C1 segment of cervical spinal cord (tissue), 14 donors: ENCODE data around the gene MACROD2.

Experiments
- DNase-seq, 14 donors: peaks; one replicate each; lab custom pipeline; 2025; lab: John Stamatoyannopoulos, UW

The MACROD2 gene

GRCh38 chr20:15406072-15406471 is 1410.8 kb downstream of the MACROD2 start:
- DNase-seq, result no peak

DNA sequence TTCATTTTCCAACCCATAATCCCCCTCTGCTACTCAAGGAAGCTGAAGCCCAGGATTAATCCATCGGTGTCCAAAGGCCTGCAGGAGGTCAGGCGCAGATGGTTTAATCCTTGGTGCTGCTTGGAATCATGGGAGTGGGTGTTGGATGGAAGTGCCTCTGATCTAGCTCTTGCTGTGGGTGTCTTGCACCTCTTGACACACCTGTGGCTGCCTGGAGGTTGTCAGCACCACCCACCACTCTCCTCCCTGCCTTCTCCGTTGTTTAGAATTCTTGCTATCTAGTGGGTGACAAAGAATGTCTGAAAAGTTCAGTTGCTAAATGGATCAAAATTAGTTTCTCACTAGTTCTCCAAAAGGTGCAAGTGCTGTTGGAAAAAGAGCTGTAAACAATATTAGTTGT is 1416.5 kb downstream of the MACROD2 start:
- no peak for DNase-seq

DNA sequence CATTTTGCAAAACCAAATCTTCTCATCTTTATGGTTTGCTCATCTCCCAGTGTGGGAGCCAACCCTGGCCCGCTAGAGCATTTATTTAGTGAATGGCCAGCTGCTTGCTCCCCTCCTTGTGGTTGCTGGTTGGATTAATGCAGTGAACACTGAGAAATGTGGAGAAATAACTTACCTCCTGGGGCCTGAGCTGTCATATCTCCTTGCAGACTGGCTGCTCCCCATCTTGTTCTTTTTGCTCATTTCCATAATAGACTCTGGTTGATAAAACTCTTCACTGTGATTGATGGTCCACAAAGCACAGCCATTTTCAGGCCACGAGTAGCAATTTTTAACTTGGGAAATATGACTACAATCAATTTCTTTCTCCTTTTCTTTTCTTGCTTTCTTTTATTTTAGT is 1420.6 kb downstream of the MACROD2 start:
- no peak for DNase-seq

DNA sequence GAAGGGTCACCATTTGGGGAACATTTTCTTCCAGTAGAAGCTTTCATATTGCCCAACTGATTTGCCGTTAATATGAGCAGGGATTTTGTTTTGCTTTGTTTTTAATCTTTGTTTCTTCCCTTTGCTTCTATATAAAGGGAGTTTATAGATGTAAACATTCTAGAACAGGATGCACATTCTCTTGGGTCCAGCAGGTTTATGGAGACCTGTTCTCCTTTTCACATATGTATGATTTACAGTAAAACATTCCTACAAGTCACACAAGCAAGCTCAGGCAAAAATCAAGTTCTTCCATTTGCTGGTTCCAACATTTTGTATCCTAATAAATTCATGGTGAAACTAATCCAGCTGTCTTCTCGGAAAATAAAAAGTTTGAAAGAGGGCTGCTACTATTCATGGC is 1424.5 kb downstream of the MACROD2 start:
- DNase-seq, result no peak

GRCh38 chr20:15422966-15423365 is 1427.7 kb downstream of the MACROD2 start:
- DNase-seq, result no peak

GRCh38 chr20:15439551-15439950 is 1444.2 kb downstream of the MACROD2 start:
- DNase-seq, result no peak

DNA sequence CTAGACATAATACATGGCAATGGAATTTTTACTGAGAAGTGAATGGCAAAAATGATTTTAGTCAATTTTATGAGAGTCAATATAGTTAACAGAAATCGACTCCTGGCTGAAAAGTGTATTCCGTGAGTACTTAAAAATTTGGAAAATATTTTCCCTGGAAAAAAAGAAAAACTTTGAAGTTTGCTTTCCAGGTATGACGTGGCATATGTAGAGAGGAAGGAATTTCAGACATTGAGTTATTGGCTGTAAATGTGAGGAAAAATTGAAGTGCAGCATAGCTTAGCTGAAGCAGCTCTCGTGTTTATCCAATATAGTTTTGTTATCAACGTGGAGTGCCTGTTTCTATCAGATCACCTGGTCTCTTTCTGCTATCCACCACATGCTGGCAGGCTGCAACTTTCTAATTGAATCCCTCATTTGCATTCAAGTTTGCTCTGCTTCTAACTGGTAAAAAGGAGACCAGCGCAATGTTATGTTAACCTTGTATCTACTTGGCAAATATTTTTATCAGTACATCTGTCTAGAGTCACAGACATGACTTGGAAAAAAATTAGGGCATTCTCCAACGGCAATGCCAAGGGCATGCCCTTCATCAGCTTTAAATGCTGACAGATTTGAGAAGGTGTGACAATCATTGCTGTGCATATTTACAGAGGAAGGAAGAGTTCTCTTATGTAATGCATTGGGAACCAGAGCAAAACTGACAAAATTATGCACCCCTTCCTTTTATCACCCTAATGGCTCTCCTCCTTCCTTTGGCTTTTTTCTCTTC is 1444.9 kb downstream of the MACROD2 start:
- peak in 1 of 14 donors; percentile 4 for DNase-seq

DNA sequence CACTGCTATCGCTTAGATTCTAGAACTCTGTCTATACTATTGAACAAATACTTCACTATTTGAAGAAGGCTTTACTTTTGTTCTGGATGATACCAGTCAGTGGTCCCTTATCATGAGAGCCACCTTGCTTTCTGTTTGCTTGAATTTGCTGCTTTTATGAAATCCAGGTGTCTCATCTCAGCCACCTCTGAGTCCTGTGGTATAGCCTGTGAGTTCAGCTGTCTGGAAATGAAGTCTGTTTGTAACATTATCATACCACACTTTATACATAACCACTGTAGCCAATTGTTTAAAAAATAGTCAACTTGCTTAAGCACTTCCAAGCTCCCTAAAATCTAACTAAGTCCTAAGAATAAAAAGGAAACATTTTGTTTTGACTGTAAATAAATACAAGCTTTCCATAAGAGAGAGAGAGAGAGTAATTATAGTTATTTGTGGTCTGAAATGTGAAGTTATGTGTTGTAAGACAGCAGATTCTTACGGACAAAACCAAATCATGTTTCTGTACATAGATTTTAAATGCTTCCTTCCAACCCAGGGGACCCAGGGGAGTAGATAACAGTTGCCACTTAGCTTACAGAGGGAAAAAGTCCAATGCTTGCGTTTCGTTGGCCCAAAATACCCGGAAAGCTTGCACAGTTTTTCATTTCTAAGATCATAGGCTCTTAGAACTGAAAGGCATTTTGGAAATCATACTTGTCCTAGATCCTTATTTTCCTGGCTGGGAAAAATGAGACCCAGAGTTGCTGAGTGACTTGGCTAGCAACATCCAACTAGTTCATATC is 1449.9 kb downstream of the MACROD2 start:
- no peak for DNase-seq

- DNase-seq, result no peak
Measured at GRCh38 chr20:15446373-15446772, 1451.1 kb downstream of the MACROD2 start.

- DNase-seq, result no peak
Measured at GRCh38 chr20:15447549-15447948, 1452.2 kb downstream of the MACROD2 start.

GRCh38 chr20:15449061-15449460 is 1453.7 kb downstream of the MACROD2 start:
- no peak for DNase-seq

GRCh38 chr20:15451241-15451640 is 1455.9 kb downstream of the MACROD2 start:
- no peak for DNase-seq

DNA sequence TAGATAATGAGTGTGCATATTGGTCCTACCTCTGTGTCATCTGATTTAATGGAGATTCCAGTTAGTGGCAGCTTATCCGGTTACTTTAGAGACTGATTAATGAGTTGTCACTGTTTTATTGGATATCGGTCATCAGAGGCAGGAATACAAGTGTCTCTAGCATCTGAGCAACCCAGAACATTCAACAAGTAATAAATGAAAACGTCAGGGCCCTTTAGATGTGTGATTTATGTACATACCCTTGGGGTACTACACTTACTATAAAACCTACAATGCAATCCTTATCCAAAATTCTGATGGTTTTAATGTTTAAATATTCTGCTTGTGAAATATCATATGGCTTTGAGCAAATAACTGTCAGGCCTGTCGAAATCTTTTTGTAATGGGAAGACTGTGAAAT is 1460.0 kb downstream of the MACROD2 start:
- no peak for DNase-seq

DNA sequence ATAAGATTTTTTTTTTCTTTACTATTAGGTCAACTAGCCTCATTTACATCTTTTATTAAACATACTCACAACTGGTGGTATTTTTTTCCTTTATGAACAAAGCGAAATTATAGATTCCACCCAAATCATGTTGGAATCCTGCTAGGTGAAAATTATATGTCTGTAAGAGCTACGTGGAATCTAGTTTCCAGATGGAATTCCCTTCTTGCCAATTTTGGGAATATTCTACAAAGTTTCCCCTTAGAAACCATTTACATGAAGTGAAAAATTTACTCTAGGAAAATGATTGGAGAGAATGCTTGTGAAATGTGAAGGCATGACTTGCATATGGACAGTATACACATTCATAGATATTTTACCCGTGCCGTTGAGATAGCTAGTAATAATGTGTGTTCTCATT is 1466.6 kb downstream of the MACROD2 start:
- DNase-seq, result no peak

GRCh38 chr20:15475483-15475882 is 1480.2 kb downstream of the MACROD2 start:
- DNase-seq, result peak in 7 of 14 donors; percentile 4 to 57 (median 32)

GRCh38 chr20:15476186-15476585 is 1480.9 kb downstream of the MACROD2 start:
- DNase-seq, result no peak

- no peak for DNase-seq
Measured at GRCh38 chr20:15476781-15477180, 1481.5 kb downstream of the MACROD2 start.

DNA sequence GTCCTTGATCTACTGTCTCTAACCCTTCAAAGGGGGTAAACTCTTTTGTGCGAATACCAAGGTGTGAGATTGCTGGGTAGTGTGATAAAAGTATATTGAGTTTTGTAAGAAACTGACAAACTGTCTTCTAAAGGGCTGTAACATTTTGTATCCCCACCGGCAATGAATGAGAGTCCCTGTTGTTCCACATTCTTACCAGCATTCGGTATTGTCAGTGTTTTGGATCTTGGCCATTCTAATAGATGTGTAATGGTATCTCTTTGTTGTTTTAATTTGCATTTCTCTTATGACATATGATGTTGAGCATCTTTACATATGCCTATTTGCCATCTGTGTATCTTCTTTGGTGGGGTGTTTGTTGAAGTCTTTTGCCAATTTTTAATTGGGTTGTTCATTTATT is 1487.2 kb downstream of the MACROD2 start:
- no peak for DNase-seq

- no peak for DNase-seq
Measured at GRCh38 chr20:15485519-15485918, 1490.2 kb downstream of the MACROD2 start.

DNA sequence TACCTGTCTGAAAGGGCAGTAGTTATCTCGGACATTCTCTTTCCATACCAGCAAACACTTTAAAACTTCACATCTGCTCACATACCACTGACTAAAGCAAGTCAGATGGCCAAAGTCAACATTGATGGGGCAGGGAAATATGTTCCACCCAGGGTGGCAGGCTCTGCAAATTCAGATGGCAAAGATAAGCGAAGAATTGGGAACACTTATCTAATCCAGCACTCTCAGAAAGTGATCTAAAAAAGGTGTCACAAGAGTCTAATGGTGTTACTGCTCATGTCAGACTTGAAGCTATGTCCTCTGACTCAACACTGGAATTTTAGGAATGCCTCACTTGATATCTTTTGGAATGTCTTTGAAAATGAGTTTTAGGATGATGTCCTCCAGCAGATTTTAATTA is 1491.7 kb downstream of the MACROD2 start:
- no peak for DNase-seq

GRCh38 chr20:15487682-15488081 is 1492.4 kb downstream of the MACROD2 start:
- no peak for DNase-seq

DNA sequence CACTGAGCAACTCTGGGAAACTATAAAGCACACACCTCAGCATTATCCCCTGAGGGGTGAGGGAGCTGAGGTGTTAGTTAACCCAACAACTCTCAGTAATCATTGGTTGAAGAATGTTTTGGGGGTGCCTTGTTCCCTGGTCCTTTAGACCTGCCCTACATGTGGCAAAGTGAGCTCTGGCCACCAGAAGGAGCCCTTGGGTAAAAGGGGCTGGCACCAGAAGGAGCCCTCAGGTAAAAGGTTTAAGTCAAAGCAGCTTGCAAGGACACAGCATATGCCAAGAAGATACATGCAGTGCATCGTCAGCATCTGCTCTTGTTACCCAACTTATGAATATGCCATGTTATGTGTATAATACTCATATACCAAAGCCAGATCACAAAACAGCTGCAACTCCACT is 1496.3 kb downstream of the MACROD2 start:
- DNase-seq, result no peak

DNA sequence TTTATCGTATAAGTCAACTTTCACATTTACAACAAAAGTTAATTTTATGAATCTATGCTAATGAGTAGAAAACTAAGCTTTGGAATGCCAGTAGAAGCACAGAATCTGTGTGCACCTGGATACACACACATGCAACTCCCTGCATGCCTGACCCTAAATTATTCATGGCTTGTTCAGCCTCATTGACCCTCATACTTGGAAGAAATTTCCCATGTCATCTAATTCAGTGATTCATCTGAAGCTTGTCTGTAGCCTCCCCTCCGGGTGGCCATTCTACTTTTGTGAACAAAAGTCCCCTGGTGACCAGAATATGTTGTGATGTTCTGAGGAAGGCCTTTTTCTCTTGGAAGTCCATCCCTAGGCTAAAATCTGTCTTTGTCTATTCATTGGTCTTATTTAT is 1499.5 kb downstream of the MACROD2 start:
- DNase-seq, result no peak
